Measurements from ENCODE around the gene STK38. TPM values are rescaled to one million over a fixed set of nuclear protein-coding genes. Genes with fewer than 3 reads are reported as not detected.

The STK38 gene
- total and polyA plus RNA-seq, 9 of the 15 experiments (the other 6 are each of a cell fraction or from before 2014, with no cell fraction given), result 5.7 to 28.7 (median 19.5) TPM

DNA sequence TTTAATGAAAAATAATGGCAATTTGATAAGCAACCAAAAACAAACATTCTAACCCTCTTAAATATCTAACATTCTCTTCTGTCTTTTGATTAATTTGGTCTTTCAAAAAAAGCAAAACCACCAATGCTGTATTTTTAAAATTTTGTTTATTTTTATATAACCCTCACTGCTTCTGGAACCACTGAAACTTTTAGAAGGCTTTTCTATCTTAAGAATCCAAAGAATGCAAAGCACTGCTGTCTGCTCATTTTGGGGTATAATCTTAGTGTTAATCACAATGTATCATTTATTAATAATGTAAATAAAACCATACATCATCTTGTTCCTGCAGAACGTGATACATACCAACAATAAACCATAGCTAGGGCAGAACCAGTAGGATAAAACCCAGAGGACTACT, 14.0 kb downstream of the STK38 start:
- DNase-seq (ENCODE audit: extremely low read depth in 1 of 4, low spot score in 3 of 4) (no peak), FAIRE-seq (no peak), ATAC-seq (no peak)
- H3K4me2 ChIP-seq (ENCODE audit: insufficient read depth, low read length), result no peak overlapping the region
- no peak overlapping the region for H3K9ac ChIP-seq (ENCODE audit: insufficient read depth in 1 of 2, low read depth in 2 of 2, low read length in 2 of 2)
- peaks cover 27% of the 10 kb centered on the region for H3K79me2 ChIP-seq (ENCODE audit: control insufficient read depth, insufficient read depth, low read length)
- intact Hi-C loops (cut with micrococcal nuclease) (no loop called here), in situ Hi-C loops (cut with MboI) (no loop called here)
- no peak overlapping the region for H2AFZ ChIP-seq (ENCODE audit: low read depth, low read length)
- no peak overlapping the region for H3K27ac ChIP-seq (ENCODE audit: extremely low read depth, low read depth, low read length)
- BruUV-seq (replicated peaks), result no TSS peak
- H3K4me3 ChIP-seq, result no peak overlapping the region
- WGBS (ENCODE audit: insufficient coverage, low coverage, missing lambda C conversion rate), result 42% methylated on average over 1 of the region's 1 CpG
- no peaks in the 10 kb centered on the region for H3K4me1 ChIP-seq (replicated peaks in 1 of 2; ENCODE audit: control insufficient read depth in 2 of 2, insufficient read depth in 2 of 2, low read length in 2 of 2)
- no peaks in the 10 kb centered on the region for H3K9me1 ChIP-seq (ENCODE audit: control insufficient read depth, insufficient read depth, low read length)
- H3K9me3 ChIP-seq (replicated peaks; ENCODE audit: control insufficient read depth, insufficient read depth, low read depth, low read length), result no peaks in the 10 kb centered on the region
- no peaks in the 10 kb centered on the region for H3K27me3 ChIP-seq (ENCODE audit: control insufficient read depth in 2 of 2, insufficient read depth in 2 of 2, low read length in 2 of 2)
- ChIA-PET POLR2A (interaction anchor here (0.6 to 2.7 kb wide), 4 partner anchors 9 to 83 kb away, joined by 3 to 14 read pairs (median 4); no protein-coding TSS in a partner anchor), CTCF (ENCODE audit: low intra/inter-chr PET ratio) (no interaction called here)
- peaks cover 42% of the 10 kb centered on the region; the same call in 1 of the 3 replicates for H3K36me3 ChIP-seq (ENCODE audit: control insufficient read depth, insufficient read depth, low read length)
- no peaks in the 10 kb centered on the region for H4K20me1 ChIP-seq (replicated peaks; ENCODE audit: control insufficient read depth, insufficient read depth, low read length)
- TF ChIP-seq, protein P1, sequence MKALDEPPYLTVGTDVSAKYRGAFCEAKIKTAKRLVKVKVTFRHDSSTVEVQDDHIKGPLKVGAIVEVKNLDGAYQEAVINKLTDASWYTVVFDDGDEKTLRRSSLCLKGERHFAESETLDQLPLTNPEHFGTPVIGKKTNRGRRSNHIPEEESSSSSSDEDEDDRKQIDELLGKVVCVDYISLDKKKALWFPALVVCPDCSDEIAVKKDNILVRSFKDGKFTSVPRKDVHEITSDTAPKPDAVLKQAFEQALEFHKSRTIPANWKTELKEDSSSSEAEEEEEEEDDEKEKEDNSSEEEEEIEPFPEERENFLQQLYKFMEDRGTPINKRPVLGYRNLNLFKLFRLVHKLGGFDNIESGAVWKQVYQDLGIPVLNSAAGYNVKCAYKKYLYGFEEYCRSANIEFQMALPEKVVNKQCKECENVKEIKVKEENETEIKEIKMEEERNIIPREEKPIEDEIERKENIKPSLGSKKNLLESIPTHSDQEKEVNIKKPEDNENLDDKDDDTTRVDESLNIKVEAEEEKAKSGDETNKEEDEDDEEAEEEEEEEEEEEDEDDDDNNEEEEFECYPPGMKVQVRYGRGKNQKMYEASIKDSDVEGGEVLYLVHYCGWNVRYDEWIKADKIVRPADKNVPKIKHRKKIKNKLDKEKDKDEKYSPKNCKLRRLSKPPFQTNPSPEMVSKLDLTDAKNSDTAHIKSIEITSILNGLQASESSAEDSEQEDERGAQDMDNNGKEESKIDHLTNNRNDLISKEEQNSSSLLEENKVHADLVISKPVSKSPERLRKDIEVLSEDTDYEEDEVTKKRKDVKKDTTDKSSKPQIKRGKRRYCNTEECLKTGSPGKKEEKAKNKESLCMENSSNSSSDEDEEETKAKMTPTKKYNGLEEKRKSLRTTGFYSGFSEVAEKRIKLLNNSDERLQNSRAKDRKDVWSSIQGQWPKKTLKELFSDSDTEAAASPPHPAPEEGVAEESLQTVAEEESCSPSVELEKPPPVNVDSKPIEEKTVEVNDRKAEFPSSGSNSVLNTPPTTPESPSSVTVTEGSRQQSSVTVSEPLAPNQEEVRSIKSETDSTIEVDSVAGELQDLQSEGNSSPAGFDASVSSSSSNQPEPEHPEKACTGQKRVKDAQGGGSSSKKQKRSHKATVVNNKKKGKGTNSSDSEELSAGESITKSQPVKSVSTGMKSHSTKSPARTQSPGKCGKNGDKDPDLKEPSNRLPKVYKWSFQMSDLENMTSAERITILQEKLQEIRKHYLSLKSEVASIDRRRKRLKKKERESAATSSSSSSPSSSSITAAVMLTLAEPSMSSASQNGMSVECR (CRISPR knock-in tag; IDR thresholded peaks at IDR 0.05), result no peak
- TF ChIP-seq, protein P2, sequence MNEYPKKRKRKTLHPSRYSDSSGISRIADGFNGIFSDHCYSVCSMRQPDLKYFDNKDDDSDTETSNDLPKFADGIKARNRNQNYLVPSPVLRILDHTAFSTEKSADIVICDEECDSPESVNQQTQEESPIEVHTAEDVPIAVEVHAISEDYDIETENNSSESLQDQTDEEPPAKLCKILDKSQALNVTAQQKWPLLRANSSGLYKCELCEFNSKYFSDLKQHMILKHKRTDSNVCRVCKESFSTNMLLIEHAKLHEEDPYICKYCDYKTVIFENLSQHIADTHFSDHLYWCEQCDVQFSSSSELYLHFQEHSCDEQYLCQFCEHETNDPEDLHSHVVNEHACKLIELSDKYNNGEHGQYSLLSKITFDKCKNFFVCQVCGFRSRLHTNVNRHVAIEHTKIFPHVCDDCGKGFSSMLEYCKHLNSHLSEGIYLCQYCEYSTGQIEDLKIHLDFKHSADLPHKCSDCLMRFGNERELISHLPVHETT (CRISPR knock-in tag; conservative IDR thresholded peaks at IDR 0.05 in 1 of 2, IDR thresholded peaks at IDR 0.05 in 1 of 2), result no peak

All from K562 (cell line).